ENCODE results near the gene ANXA11.

GRCh38 chr10:80165173-80165572 lies 40.2 kb downstream of the ANXA11 start:
- TF ChIP-seq EZH2 (IDR thresholded peaks at IDR 0.05; ENCODE audit: borderline replicate concordance, insufficient read depth, low read length, poor library complexity, severe bottlenecking) (no peak), POLR2AphosphoS5 (IDR thresholded peaks at IDR 0.05) (no peak), TAF1 (IDR thresholded peaks at IDR 0.05; ENCODE audit: low read depth) (no peak), CTCF (IDR thresholded peaks at IDR 0.05; ENCODE audit: poor library complexity, severe bottlenecking) (no peak), EP300 (conservative IDR thresholded peaks at IDR 0.05; ENCODE audit: poor library complexity, severe bottlenecking) (no peak), MXI1 (conservative IDR thresholded peaks at IDR 0.05; ENCODE audit: poor library complexity, severe bottlenecking) (no peak)
